Vagina (tissue), 2 donors: ENCODE data around the gene CCDC47. TPM values are rescaled to one million over a fixed set of nuclear protein-coding genes. Genes with fewer than 3 reads are reported as not detected.

Source experiments
- DNase-seq, 2 donors: peaks; one replicate each; pipeline ENCODE4 v3.0.0-alpha.2; 2017; ENCODE audit errors: extremely low spot score in 2 of 2
- H3K27ac ChIP-seq: fragments of 200-600 bp; sonication (generic); one replicate; pipeline ENCODE4 v1.5.1; 2019
- H3K27me3 ChIP-seq: fragments of 200-600 bp; sonication (generic); one replicate; pipeline ENCODE4 v1.5.1; 2019
- H3K36me3 ChIP-seq, 2 donors: fragments of 200-600 bp; sonication (generic); one replicate each; pipeline ENCODE4 v1.5.1; 2017 to 2019
- H3K4me1 ChIP-seq: fragments of 200-600 bp; sonication (generic); one replicate; pipeline ENCODE4 v1.5.1; 2019
- H3K4me3 ChIP-seq, 2 donors: fragments of 200-600 bp; sonication (generic); 1 replicate in 1 of 2; 2 replicates in 1 of 2; pipeline ENCODE4 v1.5.1; 2016 to 2019
- H3K9me3 ChIP-seq: fragments of 200-600 bp; sonication (generic); one replicate; pipeline ENCODE4 v1.5.1; 2019
- CTCF ChIP-seq, 3 experiments: fragments of 450-650 bp in 2 of 3; fragments of 200-600 bp in 1 of 3; sonication (generic) in 1 of 3; IDR thresholded peaks; one replicate each; pipeline ENCODE4 v1.5.1; 2017 to 2019; ENCODE audit warnings: antibody characterized with exemption in 3 of 3, mild to moderate bottlenecking in 2 of 3, moderate library complexity in 2 of 3
- POLR2A ChIP-seq, 2 donors: fragments of 450-650 bp; IDR thresholded peaks; one replicate each; pipeline ENCODE4 v1.6.1; 2017; ENCODE audit warnings: antibody characterized with exemption in 2 of 2, mild to moderate bottlenecking in 2 of 2, moderate library complexity in 2 of 2
- POLR2AphosphoS5 ChIP-seq, 2 donors: sonication (generic); formaldehyde crosslinking; IDR thresholded peaks; one replicate each; pipeline ENCODE4 v1.9.0; 2017; ENCODE audit warnings: antibody characterized with exemption in 2 of 2, mild to moderate bottlenecking in 2 of 2, low read depth in 1 of 2; ENCODE audit not compliant: insufficient read depth in 1 of 2
- intact Hi-C: fragments of 100-400 bp; cut with DNase I; formaldehyde crosslinking; loops from one replicate; pipeline ENCODE4 v1.15.1; 2023
- total RNA-seq: library from RNA; depleted of rRNA; stranded (reverse); fragments of >200 nt; gene quantifications from one replicate; pipeline ENCODE4 v1.2.3, GENCODE V29; 2016

CCDC47 gene
- total RNA-seq, 1 donor from 2014 or later = 66.5 TPM

- H3K4me1 ChIP-seq = peaks cover 38% of the 10 kb centered on the region
- TF ChIP-seq POLR2A (IDR thresholded peaks at IDR 0.05) (no peak), CTCF (IDR thresholded peaks at IDR 0.05) (peak in 1 of 3 experiments; percentile 29)
- no peaks in the 10 kb centered on the region for H3K27me3 ChIP-seq
- no peaks in the 10 kb centered on the region for H3K9me3 ChIP-seq
- H3K4me3 ChIP-seq = peak overlapping the region in 1 of 2 donors; percentile 60
- H3K27ac ChIP-seq = peak overlapping the region; percentile 81
- H3K36me3 ChIP-seq = peaks cover 4 to 18% of the 10 kb centered on the region in 2 donors
- no peak for DNase-seq
- intact Hi-C loops = no loop called here
Measured at GRCh38 chr17:63697341-63698286, 75.8 kb downstream of the CCDC47 start.

DNA sequence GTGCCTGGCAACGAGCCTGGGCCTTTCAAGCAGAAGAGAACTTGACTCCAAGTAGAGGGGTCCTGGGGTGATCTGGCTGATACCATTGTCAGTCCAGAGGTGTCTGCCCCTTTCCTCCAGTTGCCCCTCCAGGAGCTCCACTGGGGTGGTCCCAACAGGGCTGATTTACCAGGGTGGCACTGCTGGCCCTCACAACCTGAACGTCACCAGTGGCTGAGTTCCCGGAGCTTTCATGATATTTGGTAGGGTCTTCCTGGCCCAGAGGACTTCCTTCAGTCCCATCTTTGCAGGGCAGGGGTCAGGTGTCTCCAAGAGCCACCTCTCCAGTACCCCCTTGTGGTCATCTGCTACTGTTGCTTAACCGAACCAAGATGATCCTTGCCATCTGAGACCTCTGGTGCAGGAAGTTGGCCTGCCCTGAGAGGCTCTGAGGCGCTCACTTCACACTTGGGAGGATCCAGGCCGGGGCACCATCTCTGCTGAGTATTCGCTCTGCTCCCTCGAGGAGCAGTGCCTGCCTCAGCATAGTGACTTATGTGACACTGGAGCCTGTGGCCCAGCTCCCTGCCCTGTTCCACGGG lies 76.9 kb downstream of the CCDC47 start:
- H3K4me1 ChIP-seq = peaks cover 33% of the 10 kb centered on the region
- peak in 1 of 2 donors; percentile 86 for DNase-seq

GRCh38 chr17:63695889-63696288 lies 77.5 kb downstream of the CCDC47 start:
- no peak for TF ChIP-seq POLR2AphosphoS5 (IDR thresholded peaks at IDR 0.05; ENCODE audit: insufficient read depth in 1 of 2, low read depth in 1 of 2)
- no peak for TF ChIP-seq CTCF (IDR thresholded peaks at IDR 0.05)
- no peak for TF ChIP-seq POLR2A (IDR thresholded peaks at IDR 0.05)
- no peak overlapping the region for H3K27ac ChIP-seq

More for the DNA sequence above, 76.9 kb downstream of the CCDC47 start:
- no peak overlapping the region for H3K4me3 ChIP-seq
- H3K9me3 ChIP-seq = no peaks in the 10 kb centered on the region
- no peaks in the 10 kb centered on the region for H3K27me3 ChIP-seq
- peaks cover 4 to 29% of the 10 kb centered on the region in 2 donors for H3K36me3 ChIP-seq
- no peak for TF ChIP-seq CTCF (IDR thresholded peaks at IDR 0.05)
- peak in 1 of 2 donors; percentile 47 for TF ChIP-seq POLR2AphosphoS5 (IDR thresholded peaks at IDR 0.05; ENCODE audit: insufficient read depth in 1 of 2, low read depth in 1 of 2)
- intact Hi-C loops = no loop called here
- H3K27ac ChIP-seq = no peak overlapping the region

More at GRCh38 chr17:63695889-63696288, 77.5 kb downstream of the CCDC47 start:
- intact Hi-C loops = no loop called here
- H3K9me3 ChIP-seq = no peaks in the 10 kb centered on the region
- peaks cover 27% of the 10 kb centered on the region for H3K4me1 ChIP-seq
- H3K27me3 ChIP-seq = no peaks in the 10 kb centered on the region
- no peak overlapping the region for H3K4me3 ChIP-seq
- H3K36me3 ChIP-seq = peaks cover 4 to 35% of the 10 kb centered on the region in 2 donors
- DNase-seq = no peak

Other genes starting within 250 kb of the CCDC47 start
- 34.1 TPM for gene DCAF7, start 223.1 kb downstream of the CCDC47 start, total RNA-seq
- 20.9 TPM for gene TACO1, start 172.7 kb downstream of the CCDC47 start, total RNA-seq
- 35.4 TPM for gene MAP3K3, start 151.2 kb downstream of the CCDC47 start, total RNA-seq
- 22.6 TPM for gene LIMD2, start 73.5 kb downstream of the CCDC47 start, total RNA-seq
- gene STRADA, start 31.8 kb downstream of the CCDC47 start, total RNA-seq = 19.4 TPM
- 121 TPM for gene DDX42, start 573 bp upstream of the CCDC47 start, total RNA-seq
- gene PSMC5, start 53.8 kb upstream of the CCDC47 start, total RNA-seq = 92.3 TPM
- 44.7 TPM for gene FTSJ3, start 54.1 kb upstream of the CCDC47 start, total RNA-seq
- 146 TPM for gene SMARCD2, start 69.1 kb upstream of the CCDC47 start, total RNA-seq
- gene CSH2, start 100.1 kb upstream of the CCDC47 start, total RNA-seq = not detected
- gene GH2, start 108.3 kb upstream of the CCDC47 start, total RNA-seq = not detected
- gene CSH1, start 123.0 kb upstream of the CCDC47 start, total RNA-seq = not detected
- gene CSHL1, start 137.7 kb upstream of the CCDC47 start, total RNA-seq = not detected
- not detected for gene GH1, start 145.2 kb upstream of the CCDC47 start, total RNA-seq
- 3.9 TPM for gene CD79B, start 158.7 kb upstream of the CCDC47 start, total RNA-seq
- 0.98 TPM for gene SCN4A, start 199.3 kb upstream of the CCDC47 start, total RNA-seq
- gene PRR29, start 224.8 kb upstream of the CCDC47 start, total RNA-seq = not detected
- gene ICAM2, start 247.0 kb upstream of the CCDC47 start, total RNA-seq = 55.7 TPM